GM21526 (cell line): ENCODE measurements around the gene FKBP1A.

Experiments used
- ATAC-seq: cut with Tn5 transposase; IDR thresholded peaks from one replicate; pipeline ENCODE4 v1.9.1; 2021; ENCODE audit warnings: moderate library complexity; ENCODE audit not compliant: unreplicated experiment, low FRiP score

FKBP1A gene

GRCh38 chr20:1335961-1336698 lies 56.7 kb downstream of the FKBP1A start:
- no peak for ATAC-seq

DNA sequence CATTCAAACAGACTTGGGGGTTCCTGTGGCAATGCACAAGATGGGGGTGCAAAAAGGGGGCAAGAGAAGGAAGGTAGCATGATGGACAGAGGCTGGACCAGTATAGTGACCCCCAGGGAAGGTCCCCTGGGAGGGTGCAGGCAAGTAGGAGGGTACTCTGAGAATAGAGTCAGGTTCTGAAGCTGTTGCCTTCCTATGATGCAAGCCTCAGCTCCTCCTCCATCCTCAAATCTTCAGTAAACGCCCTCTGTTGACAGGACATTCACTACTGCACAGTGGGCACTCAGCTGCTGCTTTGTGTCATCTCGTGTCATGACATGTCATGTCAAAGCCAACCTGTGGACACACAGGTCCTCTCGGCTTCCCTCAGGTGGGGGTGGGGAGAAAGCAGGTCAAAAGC lies 58.1 kb downstream of the FKBP1A start:
- no peak for ATAC-seq

DNA sequence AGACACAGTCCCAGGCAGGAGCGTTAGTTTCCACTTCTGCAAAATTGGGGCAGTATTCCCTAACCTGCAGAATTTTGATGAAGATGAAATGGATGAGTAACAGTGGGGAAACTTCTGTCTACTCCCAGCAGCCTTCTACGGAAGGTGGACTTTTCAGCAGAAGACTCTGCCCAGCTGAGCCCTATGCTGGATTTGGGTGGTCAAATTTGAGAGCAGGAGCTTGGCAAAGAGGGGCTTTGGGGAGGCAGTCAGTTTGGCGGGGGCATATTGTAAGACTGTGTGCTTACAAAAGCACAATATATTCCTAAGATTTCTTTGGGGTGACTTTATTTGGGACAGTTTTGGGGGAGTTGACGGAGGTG lies 58.5 kb downstream of the FKBP1A start:
- no peak for ATAC-seq

- ATAC-seq: no peak
These were observed 59.1 kb downstream of the FKBP1A start for GRCh38 chr20:1333462-1334369.

DNA sequence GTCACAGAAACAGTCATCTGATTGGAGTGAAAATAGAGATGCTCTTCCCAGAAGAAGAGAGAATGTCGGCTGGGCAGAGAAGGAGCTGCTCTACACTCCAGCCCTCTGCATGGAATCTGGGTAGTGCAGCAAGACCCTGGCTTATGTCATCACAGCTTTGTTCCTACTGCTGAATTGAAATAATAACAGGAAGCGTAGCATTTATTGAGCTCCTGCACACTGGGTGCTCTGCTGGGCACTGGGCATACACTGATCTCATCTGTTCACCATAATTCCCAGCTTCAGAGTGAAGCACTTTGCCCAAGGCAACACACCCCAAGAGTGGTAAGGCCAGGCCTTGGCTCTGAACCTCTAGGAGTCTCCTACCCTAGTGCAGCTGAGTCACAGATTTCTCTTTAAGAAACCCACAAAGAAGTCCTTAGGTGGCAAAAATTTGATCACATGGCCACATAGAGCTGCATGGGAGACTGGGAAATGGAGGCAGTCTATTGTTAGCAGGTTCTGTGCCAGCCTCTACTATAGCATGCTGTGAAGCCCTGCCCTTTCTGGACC lies 60.0 kb downstream of the FKBP1A start:
- ATAC-seq: no peak

- ATAC-seq: no peak
These were observed 60.9 kb downstream of the FKBP1A start for GRCh38 chr20:1331801-1332453.

DNA sequence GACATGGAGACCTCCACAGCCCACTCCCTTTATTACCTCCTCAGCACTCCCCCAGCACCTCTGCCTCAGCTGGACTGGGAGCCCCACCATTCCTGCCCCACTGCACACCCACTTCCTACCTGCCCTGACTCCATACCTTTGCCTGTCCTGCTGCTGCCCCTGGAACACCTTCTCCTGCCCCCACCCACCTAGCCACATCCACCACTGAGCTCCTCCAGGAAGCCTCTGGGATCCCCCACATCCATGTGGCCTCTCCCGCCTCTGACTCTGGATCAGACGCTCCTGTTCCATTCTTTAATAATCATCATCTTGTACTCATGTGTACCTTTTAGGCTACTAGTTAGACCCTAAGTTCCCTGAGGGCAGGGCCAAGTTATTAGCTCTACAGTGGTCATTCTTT lies 61.8 kb downstream of the FKBP1A start:
- no peak for ATAC-seq

DNA sequence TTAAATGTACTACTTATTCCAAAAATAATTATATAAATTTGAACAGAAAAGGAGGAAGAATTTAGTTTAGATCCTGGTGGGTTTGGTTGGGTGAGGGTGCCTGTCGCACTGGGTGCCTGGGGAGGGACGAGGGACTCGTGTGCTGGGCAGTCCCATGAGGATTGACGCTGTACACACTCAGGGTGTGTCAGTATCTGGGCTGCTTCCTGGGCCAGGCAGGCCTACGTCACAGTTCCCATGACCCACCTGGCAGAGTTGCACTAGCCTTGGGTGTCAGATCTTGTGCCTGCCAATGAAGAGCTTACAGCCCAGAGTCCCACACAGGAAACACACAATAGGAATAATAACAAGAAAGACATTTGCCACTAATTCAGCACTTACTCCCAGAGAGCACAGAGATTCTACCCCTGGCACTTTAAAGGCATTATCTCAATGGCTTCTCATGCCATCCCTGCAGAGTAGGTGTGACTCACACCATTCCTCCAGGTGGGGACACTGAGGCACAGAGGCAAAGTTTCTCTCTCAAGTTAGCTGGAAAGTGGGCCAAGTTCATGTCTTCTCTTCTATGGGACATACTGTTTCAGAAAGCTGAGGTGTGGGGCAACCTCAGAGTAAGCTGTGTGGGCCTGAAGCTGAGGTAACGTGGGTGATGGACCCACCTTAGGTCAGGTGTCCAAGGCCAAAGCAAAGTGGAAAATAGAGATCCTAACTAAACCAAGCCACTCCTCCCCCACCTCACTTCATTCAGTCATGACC lies 62.6 kb downstream of the FKBP1A start:
- no peak for ATAC-seq

GRCh38 chr20:1328680-1329330 lies 64.0 kb downstream of the FKBP1A start, which contains the start of gene SDCBP2:
SDCBP2 (minus strand) TSS chr20:1329139; CDS start chr20:1320416, 8,723 bp downstream.
- no peak for ATAC-seq

DNA sequence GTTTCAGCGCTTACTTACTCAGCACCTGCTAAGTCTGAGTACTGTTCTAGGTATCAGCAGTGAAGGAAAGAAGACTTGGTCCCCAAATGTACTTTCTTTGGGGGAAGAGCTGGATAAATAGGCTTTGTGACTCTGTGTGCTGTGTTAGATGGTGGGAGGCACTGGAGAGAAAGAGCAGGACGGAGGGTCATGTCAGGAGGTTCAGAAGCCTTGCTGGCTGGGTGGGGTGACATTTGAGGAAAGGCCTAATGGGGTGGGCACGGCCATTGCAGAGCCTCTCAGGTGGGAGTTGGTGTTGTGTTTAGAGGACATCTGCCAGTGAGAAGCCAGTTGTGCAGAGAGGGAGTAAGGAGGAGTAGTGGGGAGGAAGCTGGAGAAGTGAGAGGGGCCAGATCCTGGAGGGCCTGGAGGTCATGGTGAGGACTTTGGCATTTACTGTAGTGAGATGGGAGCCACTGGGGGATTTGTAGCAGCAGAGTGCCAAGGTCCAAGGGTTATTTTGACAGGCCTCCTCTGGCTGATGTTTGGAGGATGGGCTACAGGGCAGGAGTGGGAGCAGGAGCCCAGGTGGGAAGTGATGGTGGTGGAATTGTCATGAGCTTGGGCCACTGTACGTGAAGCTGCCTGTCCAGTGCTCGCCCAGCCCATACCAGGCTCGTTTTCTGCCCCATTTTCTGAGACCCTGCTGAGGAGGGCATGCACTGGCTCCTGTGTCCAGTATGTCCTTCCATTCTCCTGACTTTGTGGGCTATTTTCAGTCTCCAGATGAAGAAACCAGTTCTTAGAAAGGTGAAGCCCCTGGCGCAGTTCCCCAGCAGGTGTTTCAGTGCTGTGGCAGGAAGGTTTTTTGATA lies 64.8 kb downstream of the FKBP1A start:
- no peak for ATAC-seq

GRCh38 chr20:1327241-1327653 lies 65.6 kb downstream of the FKBP1A start:
- no peak for ATAC-seq

GRCh38 chr20:1326031-1326930 lies 66.6 kb downstream of the FKBP1A start:
- no peak for ATAC-seq

DNA sequence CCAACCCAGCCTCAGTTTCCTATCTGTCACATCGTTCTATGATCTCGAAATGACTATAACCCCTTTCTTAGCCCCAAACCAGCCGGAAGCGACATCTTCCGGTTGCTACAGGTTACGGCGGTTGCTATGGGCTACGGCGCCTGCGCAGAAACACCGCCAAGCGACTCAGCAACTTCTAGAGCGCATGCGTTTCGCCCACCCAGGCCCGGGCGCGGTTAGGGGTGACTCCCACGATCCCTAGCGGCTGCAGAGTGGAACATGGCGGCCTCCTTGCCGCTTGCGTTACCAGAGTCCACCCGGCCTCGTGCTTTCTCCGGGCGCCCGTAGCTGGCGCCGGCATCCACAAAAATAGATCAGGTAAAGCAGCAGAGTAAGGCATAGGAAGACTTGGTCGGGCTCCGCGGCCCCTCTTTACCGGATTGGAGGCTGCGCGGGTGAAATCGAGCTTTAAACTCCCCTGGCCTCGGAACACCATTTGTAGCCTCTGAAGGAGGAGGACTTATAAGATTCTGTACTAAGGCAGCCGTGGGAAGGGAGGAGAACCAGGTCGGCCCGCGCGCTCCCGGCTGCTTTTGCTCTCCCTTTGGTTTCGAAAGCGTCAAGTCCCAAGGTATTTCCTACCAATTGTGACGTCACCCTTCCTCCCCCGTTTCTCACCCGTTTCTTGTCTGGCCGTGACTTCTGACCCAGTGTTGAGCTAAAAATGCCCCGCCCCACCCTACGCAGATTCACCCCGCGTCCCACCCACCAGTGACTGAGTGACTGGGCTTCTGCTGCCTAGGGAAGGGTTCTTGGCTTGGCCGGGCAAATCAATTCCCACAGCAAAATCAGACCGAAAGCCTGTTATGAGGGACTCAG lies 67.5 kb downstream of the FKBP1A start:
- ATAC-seq: peak; percentile 86

DNA sequence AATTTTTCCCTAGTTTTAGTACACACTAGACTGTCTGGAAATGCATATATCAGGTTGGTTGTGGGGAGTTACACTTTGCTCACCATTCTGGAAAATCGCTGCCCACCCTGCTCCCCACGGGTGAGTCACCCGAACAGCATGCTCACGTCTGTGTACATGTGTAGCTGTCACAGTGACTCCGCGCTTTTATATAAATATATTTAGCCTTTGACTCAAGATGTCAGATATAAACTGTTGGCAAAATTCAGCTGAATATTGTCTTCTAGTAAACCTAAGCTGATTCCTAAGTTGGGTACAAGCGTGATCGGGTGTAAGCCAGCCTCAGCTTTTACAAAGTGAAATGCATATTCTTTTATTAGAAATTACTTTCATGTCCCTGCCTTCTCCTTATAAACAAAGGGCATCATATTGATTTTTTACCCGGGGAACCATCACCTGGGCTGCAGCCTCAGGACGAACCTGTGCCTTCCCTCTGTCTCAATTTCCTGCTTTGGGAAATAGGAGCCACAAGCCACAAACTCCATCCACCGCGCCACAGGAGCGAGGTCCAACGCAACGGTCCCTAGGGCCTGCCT lies 68.2 kb downstream of the FKBP1A start:
- ATAC-seq: no peak

DNA sequence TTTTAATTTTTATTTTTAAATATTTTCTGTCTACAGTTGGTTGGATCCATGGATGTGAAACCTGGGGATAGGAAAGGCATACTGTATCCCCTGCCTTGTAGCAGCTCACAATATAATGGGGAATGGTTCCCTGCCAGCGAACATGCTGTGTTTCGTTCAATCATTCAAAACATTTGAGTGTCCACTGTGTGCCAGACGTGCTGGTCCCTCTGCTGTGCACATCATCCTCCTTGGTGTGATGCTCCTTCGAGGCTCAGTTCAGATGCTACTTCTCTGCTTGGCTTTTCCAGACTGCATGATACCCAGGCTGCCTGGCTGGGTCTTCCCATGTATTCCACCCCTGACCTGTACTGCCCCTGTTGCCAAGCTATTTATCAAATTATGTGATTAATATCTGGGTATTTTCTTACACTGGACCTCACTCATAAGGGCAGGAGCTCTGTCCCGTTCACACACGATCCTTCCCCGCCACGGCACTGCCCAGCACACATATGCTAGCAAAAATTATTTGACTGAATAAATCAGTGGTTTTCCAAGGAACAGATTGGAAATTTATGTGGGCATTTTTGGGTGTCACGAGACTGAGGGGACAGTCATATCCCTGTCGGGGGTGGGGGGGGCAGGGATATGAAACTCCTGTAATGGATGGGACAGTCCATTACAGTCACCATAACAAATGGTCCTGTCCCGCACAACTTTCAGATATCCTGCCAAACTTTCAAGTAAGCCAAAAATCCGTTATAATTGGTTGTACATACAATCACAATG lies 68.8 kb downstream of the FKBP1A start:
- ATAC-seq: no peak

DNA sequence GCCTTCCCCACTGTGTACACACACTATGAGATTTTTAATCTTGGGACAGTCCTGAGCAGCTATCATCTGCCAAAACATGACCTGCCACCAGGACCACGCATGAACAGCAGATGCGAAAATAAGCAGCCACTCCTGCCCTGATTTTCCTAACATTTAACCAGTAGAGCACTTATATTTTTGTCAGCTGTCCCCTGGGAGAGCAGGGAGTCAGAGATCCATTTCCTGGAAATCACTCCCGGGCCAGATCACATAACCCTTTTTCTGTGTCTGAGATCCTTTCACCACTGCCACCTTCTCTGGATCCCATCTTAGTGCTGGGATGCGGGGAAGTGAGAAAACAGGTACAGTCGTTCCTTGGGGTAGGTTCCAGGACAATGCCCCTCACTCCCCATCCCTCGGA lies 69.6 kb downstream of the FKBP1A start:
- no peak for ATAC-seq
